HG03457 (cell line): ENCODE results near the gene LRRN2.

Experiments used
- ATAC-seq: cut with Tn5 transposase; IDR thresholded peaks from one replicate; pipeline ENCODE4 v1.9.1; 2021; ENCODE audit warnings: moderate number of reproducible peaks; ENCODE audit not compliant: unreplicated experiment

The LRRN2 gene

DNA sequence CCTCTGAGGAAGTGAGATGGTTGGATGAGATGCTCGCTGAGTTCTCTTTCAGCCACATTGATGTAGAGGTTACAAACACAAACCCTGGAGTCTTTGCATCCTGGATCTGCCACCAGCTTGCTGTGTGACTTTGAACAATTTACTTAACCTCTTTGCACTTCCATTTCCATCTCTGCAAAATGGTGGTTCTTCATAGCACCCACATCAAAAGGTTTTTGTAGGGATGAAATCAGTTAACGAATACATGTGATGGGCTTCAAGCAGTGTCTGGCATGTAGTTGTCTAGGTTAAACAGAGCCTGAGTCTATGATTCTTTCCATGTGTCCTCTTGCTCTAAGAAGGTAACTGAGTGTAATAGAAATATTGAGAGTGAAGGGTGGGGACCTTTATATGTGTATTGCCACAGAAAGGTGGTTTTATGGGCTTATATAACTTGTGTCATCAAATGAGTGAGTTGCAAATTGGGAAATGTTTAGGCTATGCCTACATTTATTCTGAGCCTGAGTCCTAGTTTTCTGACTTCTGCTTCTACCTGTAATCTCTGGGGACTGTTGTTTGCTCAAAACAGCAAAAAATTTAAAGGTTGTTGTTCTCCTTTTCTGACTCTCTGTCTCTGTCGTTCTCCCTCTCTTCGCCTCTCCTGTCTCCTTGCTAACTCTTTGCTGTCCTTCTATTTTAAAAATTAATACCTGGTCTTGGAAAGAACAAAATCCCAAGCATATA, 27.3 kb upstream of the LRRN2 start:
- ATAC-seq, result no peak

DNA sequence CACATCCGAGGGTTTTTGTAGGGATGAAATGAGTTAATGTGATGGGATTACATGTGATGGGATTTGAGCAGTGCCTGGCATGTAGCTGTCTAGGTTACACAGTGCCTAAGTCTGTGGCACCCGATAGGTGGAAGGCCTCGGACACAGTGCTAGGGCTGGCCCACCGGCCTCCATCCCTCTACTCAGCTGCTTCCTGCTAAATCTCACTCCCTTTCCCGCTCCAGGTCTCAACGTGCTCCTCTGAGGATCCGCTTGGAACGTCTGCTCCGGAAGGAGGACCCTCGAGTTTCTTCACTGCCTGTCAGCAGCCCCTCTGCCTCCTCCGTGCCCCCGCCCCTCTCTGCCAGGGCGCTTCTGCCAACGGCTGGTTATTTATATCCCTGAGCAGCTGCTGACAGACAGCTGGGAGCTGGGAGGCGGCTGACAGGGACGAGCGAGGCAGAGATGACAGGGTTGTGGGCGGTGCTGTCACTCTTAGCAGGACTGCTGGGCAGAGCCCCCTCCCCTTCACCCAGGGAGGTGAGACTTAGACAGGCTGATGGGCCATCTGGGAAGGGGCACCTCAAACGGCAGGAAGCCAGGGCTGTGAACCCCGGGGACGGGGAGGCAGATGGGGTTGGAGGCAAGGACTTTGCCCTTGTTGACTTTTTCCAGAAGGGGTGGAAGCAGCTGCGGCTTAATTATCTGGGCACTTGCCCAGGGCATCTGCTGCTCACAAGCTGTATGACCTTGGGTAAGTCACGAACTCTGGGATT, 26.6 kb upstream of the LRRN2 start:
- ATAC-seq, result no peak

- no peak for ATAC-seq
These were observed 25.8 kb upstream of the LRRN2 start for GRCh38 chr1:204711103-204711946.

DNA sequence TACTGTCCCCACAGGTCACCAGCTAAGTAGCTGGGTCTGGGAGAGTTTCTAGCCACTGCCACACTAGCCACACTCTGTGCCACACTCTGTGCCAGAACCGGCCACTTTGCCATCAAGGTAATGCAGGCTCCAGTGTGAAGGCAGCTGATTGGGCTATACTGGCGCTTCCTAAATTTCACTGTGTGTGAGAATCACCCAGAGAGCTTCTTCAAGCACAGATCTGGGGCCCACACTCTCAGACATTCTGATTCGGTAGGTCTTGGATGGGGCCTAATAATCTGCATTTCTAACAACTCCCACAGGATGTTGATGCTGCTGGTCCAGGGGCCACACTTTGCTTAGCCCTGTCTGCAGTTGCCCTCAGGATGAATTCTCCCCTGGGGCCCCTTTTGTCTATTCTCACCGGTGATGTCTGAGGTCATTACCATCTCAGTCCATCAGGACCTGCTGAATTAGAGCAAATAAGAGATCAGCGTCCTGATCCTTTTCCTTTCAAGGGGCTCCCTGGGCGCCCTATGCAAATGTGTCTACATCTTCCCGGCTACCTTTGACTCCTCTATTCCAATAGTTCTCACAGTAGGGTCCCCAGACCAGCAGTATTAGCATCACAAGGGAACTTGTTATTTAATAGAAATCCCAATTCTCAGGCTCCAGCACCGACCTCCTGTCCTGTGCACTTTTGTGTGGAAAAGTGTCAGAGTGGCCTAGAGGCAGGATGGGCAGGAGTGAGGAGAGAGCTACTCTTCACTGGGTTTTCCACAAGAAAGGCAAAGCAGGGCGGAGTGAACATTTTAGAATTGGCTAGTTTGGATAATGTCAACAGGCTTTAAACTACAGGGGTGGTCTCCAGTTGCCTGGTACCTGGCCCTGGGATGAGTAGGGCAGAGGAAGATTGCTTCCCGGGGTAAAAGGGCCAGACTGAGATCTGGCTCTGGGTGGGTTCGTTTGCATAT, 24.7 kb upstream of the LRRN2 start:
- no peak for ATAC-seq

DNA sequence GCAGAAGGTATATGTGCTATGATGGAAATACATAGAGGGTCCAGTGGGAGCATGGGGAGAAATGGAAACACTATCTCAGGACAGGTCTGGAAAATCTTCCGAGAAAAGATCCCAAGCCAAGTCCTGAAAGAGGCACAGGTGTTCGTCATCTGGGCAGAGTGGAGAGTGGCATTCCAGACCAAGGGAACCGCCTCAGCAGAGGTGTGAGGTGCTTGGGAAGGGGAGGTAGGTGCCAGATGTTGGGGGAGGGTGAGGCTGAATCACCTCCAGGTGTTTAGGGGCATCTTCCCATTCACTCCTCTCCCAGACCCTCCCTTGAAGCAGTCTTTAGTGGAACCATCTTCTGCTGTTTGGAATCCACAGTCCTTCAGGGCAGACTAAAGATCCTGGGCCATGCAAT, 23.5 kb upstream of the LRRN2 start:
- ATAC-seq, result no peak

- ATAC-seq, result no peak
These were observed 21.4 kb upstream of the LRRN2 start for GRCh38 chr1:204706838-204707509.

GRCh38 chr1:204705888-204706837, 20.6 kb upstream of the LRRN2 start:
- no peak for ATAC-seq

GRCh38 chr1:204705493-204705811, 19.9 kb upstream of the LRRN2 start:
- no peak for ATAC-seq

GRCh38 chr1:204704794-204705492, 19.4 kb upstream of the LRRN2 start:
- ATAC-seq, result no peak

GRCh38 chr1:204703826-204704612, 18.5 kb upstream of the LRRN2 start:
- no peak for ATAC-seq

- ATAC-seq, result no peak
These were observed 17.7 kb upstream of the LRRN2 start for GRCh38 chr1:204703268-204703664.

- ATAC-seq, result no peak
These were observed 17.2 kb upstream of the LRRN2 start for GRCh38 chr1:204702552-204703267.

GRCh38 chr1:204701229-204701628, 15.7 kb upstream of the LRRN2 start:
- ATAC-seq, result no peak

DNA sequence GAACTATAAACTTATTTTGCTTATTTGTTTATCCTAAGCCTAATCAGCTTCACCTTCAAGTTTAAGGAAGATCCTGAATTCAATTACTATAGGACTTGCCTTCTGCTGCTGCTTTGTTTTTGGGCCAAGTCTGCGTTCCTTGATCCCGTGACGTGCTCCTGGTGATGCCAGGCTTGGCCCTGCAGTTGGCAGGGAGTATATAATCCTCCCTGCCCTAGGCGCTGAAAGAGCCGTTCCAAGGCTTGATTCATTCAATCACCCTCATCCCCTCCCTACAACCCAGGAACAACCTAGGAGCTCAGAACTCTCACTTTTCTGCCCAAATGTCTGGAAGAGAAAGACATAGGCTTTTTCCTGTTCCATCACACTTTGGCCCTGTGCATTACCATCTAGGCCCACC, 12.4 kb upstream of the LRRN2 start:
- no peak for ATAC-seq

DNA sequence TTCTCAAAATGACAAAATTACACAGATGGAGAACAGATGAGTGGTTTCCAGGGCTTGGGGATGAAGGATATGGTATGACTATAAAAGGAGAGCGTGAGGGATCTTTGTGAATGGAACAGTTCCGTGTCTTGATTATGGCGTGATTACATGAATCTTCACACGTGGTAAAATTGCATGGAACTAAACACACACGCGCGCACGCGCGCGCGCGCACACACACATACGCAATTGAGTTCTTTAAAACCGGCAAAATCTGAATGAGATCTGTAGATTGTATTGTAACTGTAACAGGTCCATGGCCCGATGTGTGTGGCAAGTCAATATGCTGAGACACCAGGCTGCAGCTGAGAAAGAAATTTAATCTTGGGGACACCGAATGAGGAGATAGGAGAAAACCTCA, 11.1 kb upstream of the LRRN2 start:
- no peak for ATAC-seq

GRCh38 chr1:204695692-204696091, 10.2 kb upstream of the LRRN2 start:
- ATAC-seq, result no peak

DNA sequence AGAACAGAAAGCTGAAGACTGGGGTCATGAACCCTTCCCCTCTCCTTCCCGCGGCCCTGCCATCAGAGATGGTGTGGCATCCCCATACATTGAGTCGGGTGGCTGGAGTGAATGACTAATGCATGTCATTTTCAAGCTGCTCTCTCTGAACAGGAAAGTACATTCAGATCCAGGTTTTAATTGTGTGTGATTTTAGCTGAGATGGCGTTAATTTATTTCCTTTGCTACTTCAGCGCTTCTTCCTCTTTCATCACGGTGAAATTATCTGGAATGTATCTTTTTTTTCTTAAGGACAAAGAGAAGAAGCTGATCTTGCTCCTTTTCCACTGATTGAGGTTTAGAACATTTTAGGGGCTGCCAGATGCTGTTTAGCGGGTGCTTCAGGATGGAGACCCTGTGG, 8.6 kb upstream of the LRRN2 start:
- no peak for ATAC-seq
